B cell (primary cell): ENCODE measurements around the gene DIPK1A. TPM values are rescaled to one million over a fixed set of nuclear protein-coding genes. Genes with fewer than 3 reads are reported as not detected.
"Not testable (repeated sequence)": the region's sequence is repeated elsewhere in the genome, so short reads cannot be mapped to it uniquely, and the experiment has no call there.

Experiments
- ATAC-seq: fragments of 200-7000 bp; cut with Tn5 transposase; one replicate; pipeline ENCODE4 v1.10.0; 2021; ENCODE audit warnings: low read depth, mild to moderate bottlenecking, moderate number of reproducible peaks, moderate library complexity
- CTCF ChIA-PET: fragments of 350-600 bp; sonication (Branson Sonifier 250); formaldehyde crosslinking; loops from one replicate; lab custom pipeline; 2021; ENCODE audit warnings: antibody characterized with exemption, inconsistent platforms; lab: Charles Lee
- POLR2A ChIA-PET: fragments of 350-600 bp; sonication (Branson Sonifier 250); formaldehyde crosslinking; loops from one replicate; lab custom pipeline; 2021; ENCODE audit warnings: antibody characterized with exemption; lab: Charles Lee
- DNase-seq: peaks from one replicate; pipeline ENCODE4 v3.0.0; 2013
- H2AFZ ChIP-seq: 2 replicates; pipeline ENCODE4 v1.6.1; 2012; ENCODE audit warnings: mild to moderate bottlenecking, low read depth, low read length; ENCODE audit not compliant: insufficient read depth, poor library complexity, severe bottlenecking
- H3K27ac ChIP-seq, 2 donors: 1 replicate in 1 of 2; 2 replicates in 1 of 2; pipeline ENCODE4 v1.5.1; 2012 to 2013; ENCODE audit warnings: low read length in 2 of 2, mild to moderate bottlenecking in 2 of 2, moderate library complexity in 1 of 2
- H3K27me3 ChIP-seq, 4 experiments: fragments of 200-600 bp in 1 of 4; sonication (generic) in 1 of 4; replicated peaks in 1 of 4; 1 replicate in 2 of 4; 2 replicates in 2 of 4; pipeline versions ENCODE4 v1.6.1 to v1.7.0; 2013 to 2016; ENCODE audit warnings: low read length in 3 of 4, mild to moderate bottlenecking in 2 of 4, mixed read lengths in 1 of 4, moderate library complexity in 1 of 4; ENCODE audit not compliant: insufficient read depth in 4 of 4, control insufficient read depth in 3 of 4; ENCODE audit errors: control extremely low read depth in 1 of 4
- H3K36me3 ChIP-seq, 2 experiments: replicated peaks in 1 of 2; 1 replicate in 1 of 2; 2 replicates in 1 of 2; pipeline versions ENCODE4 v1.6.1 to v1.7.1; 2013; ENCODE audit warnings: low read length in 1 of 2; ENCODE audit not compliant: insufficient read depth in 2 of 2, control insufficient read depth in 1 of 2; ENCODE audit errors: control extremely low read depth in 1 of 2, extremely low read depth in 1 of 2
- H3K4me1 ChIP-seq, 2 donors: fragments of 200-600 bp in 1 of 2; sonication (generic) in 1 of 2; 1 replicate in 1 of 2; 2 replicates in 1 of 2; pipeline versions ENCODE4 v1.5.1 to v1.6.1; 2013 to 2017; ENCODE audit warnings: low read length in 2 of 2; ENCODE audit not compliant: control insufficient read depth in 2 of 2, insufficient read depth in 2 of 2
- H3K4me2 ChIP-seq: replicated peaks from 2 replicates; pipeline ENCODE3; 2012; ENCODE audit warnings: mild to moderate bottlenecking, low read depth, low read length; ENCODE audit not compliant: poor library complexity, severe bottlenecking
- H3K4me3 ChIP-seq, 5 experiments: fragments of 200-600 bp in 1 of 5; sonication (generic) in 1 of 5; 1 replicate in 3 of 5; 2 replicates in 2 of 5; pipeline versions ENCODE4 v1.5.1 to v1.7.0; 2011 to 2016; ENCODE audit warnings: low read length in 4 of 5, mild to moderate bottlenecking in 4 of 5, low read depth in 2 of 5, control low read depth in 1 of 5, moderate library complexity in 1 of 5; ENCODE audit not compliant: insufficient read depth in 1 of 5; ENCODE audit errors: control extremely low read depth in 1 of 5, extremely low read depth in 1 of 5
- H3K79me2 ChIP-seq: fragments of 200-600 bp; sonication (generic); one replicate; pipeline ENCODE4 v1.6.0; 2016; ENCODE audit warnings: low read length; ENCODE audit not compliant: control insufficient read depth, insufficient read depth
- H3K9ac ChIP-seq: fragments of 200-600 bp; sonication (generic); 2 replicates; pipeline ENCODE4 v1.6.1; 2017; ENCODE audit warnings: mild to moderate bottlenecking, low read length, moderate library complexity
- H3K9me3 ChIP-seq, 3 donors: one replicate each; pipeline versions ENCODE4 v1.6.1 to v1.7.1; 2013; ENCODE audit warnings: low read length in 2 of 3; ENCODE audit not compliant: control insufficient read depth in 2 of 3, insufficient read depth in 1 of 3; ENCODE audit errors: control extremely low read depth in 1 of 3
- H4K20me1 ChIP-seq: 2 replicates; pipeline ENCODE4 v1.6.0; 2012; ENCODE audit warnings: mild to moderate bottlenecking, low read length; ENCODE audit not compliant: insufficient read depth, control insufficient read depth, poor library complexity, severe bottlenecking
- H3K27ac Mint-ChIP-seq: one replicate; pipeline ENCODE4 v1.8.0; 2021; ENCODE audit warnings: mixed read lengths
- H3K27me3 Mint-ChIP-seq: one replicate; pipeline ENCODE4 v1.8.0; 2021; ENCODE audit warnings: mixed read lengths
- H3K4me1 Mint-ChIP-seq: one replicate; pipeline ENCODE4 v1.8.0; 2021; ENCODE audit warnings: mixed read lengths
- H3K4me3 Mint-ChIP-seq: one replicate; pipeline ENCODE4 v1.8.0; 2021; ENCODE audit warnings: mixed read lengths
- H3K9me3 Mint-ChIP-seq: one replicate; pipeline ENCODE4 v1.8.0; 2022; ENCODE audit warnings: mixed read lengths; ENCODE audit not compliant: insufficient read depth
- CTCF ChIP-seq: fragments of 200-600 bp; IDR thresholded peaks from one replicate; pipeline ENCODE4 v1.8.0; 2022; ENCODE audit warnings: antibody characterized with exemption, mild to moderate bottlenecking
- EZH2 ChIP-seq: IDR thresholded peaks from 2 replicates; pipeline ENCODE4 v1.6.1; 2012; ENCODE audit warnings: borderline replicate concordance, low read depth, mild to moderate bottlenecking, moderate library complexity, low read length; ENCODE audit not compliant: insufficient read depth, poor library complexity, severe bottlenecking
- WGBS: methylation state at CpG from one replicate; pipeline ENCODE4 v1.1.5; 2013; ENCODE audit warnings: missing lambda C conversion rate; ENCODE audit not compliant: insufficient coverage; 5-methylcytosine and 5-hydroxymethylcytosine counted together
- intact Hi-C: fragments of 100-400 bp; cut with micrococcal nuclease; formaldehyde crosslinking; loops from one replicate; pipeline ENCODE4 v1.10.0; 2022
- polyA plus RNA-seq: library from polyadenylated mRNA; depleted of rRNA; stranded (reverse); fragments of >200 nt; gene quantifications from 2 replicates; pipeline ENCODE4 v1.2.3, GENCODE V29; 2012
- total RNA-seq, 2 donors: library from RNA; stranded (reverse); fragments of 120-200 nt in 1 of 2; gene quantifications; 1 replicate in 1 of 2; 2 replicates in 1 of 2; pipeline versions ENCODE4 v1.2.3 to v1.2.4, GENCODE V29; 2013 to 2022

Gene DIPK1A
- total and polyA plus RNA-seq, 2 donors (not counting 1 experiment from before 2014, with no cell fraction given): 10.7 to 22.7 TPM

- ChIA-PET POLR2A (interaction anchor here (0.5 to 5.8 kb wide), 11 partner anchors 9 to 892 kb away, joined by 3 to 116 read pairs (median 4); partner anchors contain the start of gene DIPK1A), CTCF (interaction anchor here (0.6 to 11.9 kb wide), 12 partner anchors 8 to 674 kb away, joined by 3 to 405 read pairs (median 4); partner anchors contain the start of genes DIPK1A, MTF2 and RPL5)
- TF ChIP-seq CTCF (no peak), EZH2 (no peak)
- Mint-ChIP-seq H3K27ac (peak overlapping the region; percentile 98), H3K9me3 (no peaks in the 10 kb centered on the region), H3K4me1 (peaks cover 78% of the 10 kb centered on the region), H3K4me3 (peak overlapping the region; percentile 80), H3K27me3 (no peaks in the 10 kb centered on the region)
- DNase-seq: peak; percentile 89
- H3K4me2 ChIP-seq: peak overlapping the region; percentile 68
- H3K27ac ChIP-seq: peak overlapping the region; percentile 88 to 90
- H4K20me1 ChIP-seq: no peaks in the 10 kb centered on the region
- intact Hi-C loops: loop anchor here (1.0 kb wide), 2 partner anchors 13 to 19 kb away; no protein-coding TSS in a partner anchor
- H3K9ac ChIP-seq: peak overlapping the region; percentile 43
- peak overlapping the region in 2 of 5 experiments; percentile 30 to 40 for H3K4me3 ChIP-seq
- no peaks in the 10 kb centered on the region for H3K27me3 ChIP-seq
- H3K4me1 ChIP-seq: peaks cover 88 to 90% of the 10 kb centered on the region in 2 donors
- no peaks in the 10 kb centered on the region for H3K79me2 ChIP-seq
- ATAC-seq: peak; percentile 74
- H3K9me3 ChIP-seq: peaks cover 0 to 12% (median 0%) of the 10 kb centered on the region in 3 donors
- WGBS: 0% methylated on average over 3 of the region's 7 CpGs
- H2AFZ ChIP-seq: no peak overlapping the region
- H3K36me3 ChIP-seq: no peaks in the 10 kb centered on the region
Measured at GRCh38 chr1:92975551-92976232, 14.4 kb upstream of the DIPK1A start.

GRCh38 chr1:92974112-92974511, 12.8 kb upstream of the DIPK1A start:
- H3K27ac ChIP-seq: peak overlapping the region; percentile 88 to 90
- H4K20me1 ChIP-seq, H3K4me3 Mint-ChIP-seq, ATAC-seq, H3K27me3 Mint-ChIP-seq, H3K27me3 ChIP-seq, H3K79me2 ChIP-seq, H3K9me3 Mint-ChIP-seq, intact Hi-C loops, H3K36me3 ChIP-seq, H2AFZ ChIP-seq, DNase-seq, H3K4me3 ChIP-seq: not testable (repeated sequence)
- CTCF ChIA-PET: interaction anchor here (1.0 to 11.9 kb wide), 5 partner anchors 9 to 116 kb away, joined by 3 to 405 read pairs (median 94); partner anchors contain the start of gene DIPK1A
- H3K4me2 ChIP-seq: peak overlapping the region; percentile 50
- POLR2A ChIA-PET: interaction anchor here (0.6 to 5.8 kb wide), 4 partner anchors 9 to 115 kb away, joined by 3 to 116 read pairs (median 6); partner anchors contain the start of gene DIPK1A
- H3K9me3 ChIP-seq: peaks cover 0 to 12% (median 0%) of the 10 kb centered on the region in 3 donors
- H3K9ac ChIP-seq: peak overlapping the region; percentile 15
- Mint-ChIP-seq H3K27ac (peak overlapping the region; percentile 98), H3K4me1 (peaks cover 72% of the 10 kb centered on the region)
- H3K4me1 ChIP-seq: peaks cover 78 to 86% of the 10 kb centered on the region in 2 donors
- 100% methylated on average over 1 of the region's 5 CpGs for WGBS
